Measurements from ENCODE around the gene PPP4R3A. TPM values are rescaled to one million over a fixed set of nuclear protein-coding genes. Genes with fewer than 3 reads are reported as not detected.

Gene PPP4R3A
- total RNA-seq, 3 donors from 2014 or later = 83.9 to 127 (median 98.6) TPM

- H3K4me1 ChIP-seq = peaks cover 4% of the 10 kb centered on the region in 2 donors
- no peak overlapping the region for H3K4me3 ChIP-seq
- no peak for TF ChIP-seq POLR2A (IDR thresholded peaks at IDR 0.05)
- TF ChIP-seq CTCF (IDR thresholded peaks at IDR 0.05) = no peak
- H3K27me3 ChIP-seq = no peaks in the 10 kb centered on the region
- no peaks in the 10 kb centered on the region for H3K36me3 ChIP-seq
- no peak overlapping the region for H3K27ac ChIP-seq
- no peaks in the 10 kb centered on the region for H3K9me3 ChIP-seq
- intact Hi-C loops (cut with DNase I; ENCODE audit: low total_unique reads) = no loop called here
- no peak for DNase-seq (ENCODE audit: low spot score in 2 of 2)
Measured at GRCh38 chr14:91419451-91419850, 90.7 kb downstream of the PPP4R3A start.

- Histone ChIP-seq H3K36me3 (no peaks in the 10 kb centered on the region), H3K9me3 (no peaks in the 10 kb centered on the region), H3K27ac (peak overlapping the region in 1 of 2 donors; percentile 41), H3K4me3 (peak overlapping the region in 2 of 3 donors; percentile 61 to 75), H3K4me1 (peaks cover 4% of the 10 kb centered on the region in 2 donors), H3K27me3 (no peaks in the 10 kb centered on the region)
- intact Hi-C loops (cut with DNase I; ENCODE audit: low total_unique reads) = no loop called here
- TF ChIP-seq POLR2A (IDR thresholded peaks at IDR 0.05) = no peak
- no peak for TF ChIP-seq CTCF (IDR thresholded peaks at IDR 0.05)
- TF ChIP-seq POLR2AphosphoS5 (IDR thresholded peaks at IDR 0.05) = no peak
- DNase-seq (ENCODE audit: low spot score in 2 of 2) = no peak
Measured at GRCh38 chr14:91419044-91419397, 91.1 kb downstream of the PPP4R3A start.

- intact Hi-C loops (cut with DNase I; ENCODE audit: low total_unique reads) = no loop called here
- DNase-seq (ENCODE audit: low spot score in 2 of 2) = peak; percentile 37 to 68
Measured at GRCh38 chr14:91418387-91419043, 91.6 kb downstream of the PPP4R3A start.

GRCh38 chr14:91417983-91418386 lies 92.1 kb downstream of the PPP4R3A start:
- H3K4me1 ChIP-seq = peaks cover 4% of the 10 kb centered on the region in 2 donors
- H3K27ac ChIP-seq = peak overlapping the region in 1 of 2 donors; percentile 41
- H3K27me3 ChIP-seq = no peaks in the 10 kb centered on the region
- H3K9me3 ChIP-seq = no peaks in the 10 kb centered on the region
- TF ChIP-seq POLR2AphosphoS5 (IDR thresholded peaks at IDR 0.05) (no peak), CTCF (IDR thresholded peaks at IDR 0.05) (no peak), POLR2A (IDR thresholded peaks at IDR 0.05) (no peak)
- intact Hi-C loops (cut with DNase I; ENCODE audit: low total_unique reads) = no loop called here
- DNase-seq (ENCODE audit: low spot score in 2 of 2) = no peak
- H3K4me3 ChIP-seq = peak overlapping the region; percentile 52 to 75 (median 61)
- no peaks in the 10 kb centered on the region for H3K36me3 ChIP-seq

More at GRCh38 chr14:91418387-91419043, 91.6 kb downstream of the PPP4R3A start:
- TF ChIP-seq POLR2A (IDR thresholded peaks at IDR 0.05) (no peak), CTCF (IDR thresholded peaks at IDR 0.05) (peak; percentile 94 to 99 (median 98)), POLR2AphosphoS5 (IDR thresholded peaks at IDR 0.05) (peak in 1 of 3 donors; percentile 34)
- no peaks in the 10 kb centered on the region for H3K36me3 ChIP-seq
- peaks cover 4% of the 10 kb centered on the region in 2 donors for H3K4me1 ChIP-seq
- peak overlapping the region; percentile 29 to 41 for H3K27ac ChIP-seq
- H3K4me3 ChIP-seq = peak overlapping the region; percentile 52 to 75 (median 61)
- no peaks in the 10 kb centered on the region for H3K27me3 ChIP-seq
- no peaks in the 10 kb centered on the region for H3K9me3 ChIP-seq

GRCh38 chr14:91417120-91417982 lies 92.8 kb downstream of the PPP4R3A start, which contains the start of gene CCDC88C:
TSS of gene CCDC88C (minus strand) at chr14:91417820. CDS start at chr14:91417690, 130 bp downstream.
- Histone ChIP-seq H3K27me3 (no peaks in the 10 kb centered on the region), H3K9me3 (no peaks in the 10 kb centered on the region), H3K4me1 (peaks cover 4% of the 10 kb centered on the region in 2 donors), H3K27ac (peak within 1 kb of the TSS; percentile 41 to 54), H3K4me3 (peak within 1 kb of the TSS; percentile 52 to 75 (median 61)), H3K36me3 (no peaks in the 10 kb centered on the region)
- TF ChIP-seq POLR2A (IDR thresholded peaks at IDR 0.05) (no peak), CTCF (IDR thresholded peaks at IDR 0.05) (no peak), POLR2AphosphoS5 (IDR thresholded peaks at IDR 0.05) (no peak)
- DNase-seq (ENCODE audit: low spot score in 2 of 2) = peak; percentile 41 to 70
- intact Hi-C loops (cut with DNase I; ENCODE audit: low total_unique reads) = no loop called here

Data from breast epithelium (tissue), 4 donors.